Colon (tissue), 2 donors: Measurements from ENCODE around the gene GET4.
"Not testable (repeated sequence)": the region's sequence is repeated elsewhere in the genome, so short reads cannot be mapped to it uniquely, and the experiment has no call there.

Experiments used
- FAIRE-seq: peaks from 2 replicates; lab custom pipeline; 2012; peaks lifted over from hg19 to GRCh38; lab: Jason Lieb, UNC
- donor health status: control.
- donor health status: control.

Gene GET4

GRCh38 chr7:916291-916941 lies 40.1 kb downstream of the GET4 start:
- FAIRE-seq: no peak

- FAIRE-seq: no peak
Measured at GRCh38 chr7:917255-918117, 41.1 kb downstream of the GET4 start.

DNA sequence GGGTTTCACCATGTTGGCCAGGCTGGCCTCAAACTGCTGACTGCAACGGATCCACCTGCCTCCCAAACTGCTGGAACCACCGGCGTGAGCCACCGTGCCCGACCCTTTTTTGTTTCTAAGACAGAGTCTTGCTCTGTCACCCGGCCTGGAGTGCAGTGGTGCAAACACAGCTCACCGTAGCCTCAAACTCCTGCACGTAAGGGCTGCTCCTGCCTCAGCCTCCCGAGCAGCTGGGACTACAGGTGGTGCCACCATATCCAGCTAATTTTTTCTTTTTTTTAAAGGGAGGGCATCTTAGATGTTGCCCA lies 41.7 kb downstream of the GET4 start:
- no peak for FAIRE-seq

DNA sequence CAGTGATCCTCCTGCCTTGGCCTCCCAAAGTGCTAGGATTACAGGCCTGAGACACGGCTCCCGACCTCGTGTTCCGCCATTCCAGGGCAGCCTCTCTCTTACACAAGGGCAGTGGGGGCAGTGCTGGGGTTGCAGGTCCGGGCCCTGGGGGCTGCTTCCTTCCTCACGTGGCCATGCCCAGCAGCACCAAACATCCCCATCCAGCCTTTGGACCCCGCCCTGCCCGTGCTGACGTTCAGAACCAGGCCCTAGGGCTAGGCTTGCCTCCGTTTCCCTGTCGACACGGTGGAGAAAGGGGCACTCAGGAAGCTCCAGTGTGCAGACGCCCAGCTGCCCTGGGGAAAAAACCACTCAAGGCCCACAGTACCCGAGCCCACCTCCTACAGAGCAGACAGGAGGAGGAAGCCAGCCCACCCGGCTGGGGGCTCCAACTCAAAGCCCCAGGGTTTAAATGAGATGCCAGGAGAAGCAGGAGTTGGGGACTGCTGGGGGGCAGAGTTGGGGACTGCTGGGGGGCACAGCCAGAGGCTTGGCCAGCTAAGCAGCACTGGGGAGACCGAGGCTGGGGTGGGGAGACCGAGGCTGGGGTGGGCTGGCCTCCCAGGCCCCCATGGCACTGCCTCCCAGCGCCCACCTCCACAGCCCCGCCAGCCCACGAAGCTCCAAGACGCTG lies 42.2 kb downstream of the GET4 start:
- no peak for FAIRE-seq

- no peak for FAIRE-seq
Measured at GRCh38 chr7:919114-919442, 42.7 kb downstream of the GET4 start.

DNA sequence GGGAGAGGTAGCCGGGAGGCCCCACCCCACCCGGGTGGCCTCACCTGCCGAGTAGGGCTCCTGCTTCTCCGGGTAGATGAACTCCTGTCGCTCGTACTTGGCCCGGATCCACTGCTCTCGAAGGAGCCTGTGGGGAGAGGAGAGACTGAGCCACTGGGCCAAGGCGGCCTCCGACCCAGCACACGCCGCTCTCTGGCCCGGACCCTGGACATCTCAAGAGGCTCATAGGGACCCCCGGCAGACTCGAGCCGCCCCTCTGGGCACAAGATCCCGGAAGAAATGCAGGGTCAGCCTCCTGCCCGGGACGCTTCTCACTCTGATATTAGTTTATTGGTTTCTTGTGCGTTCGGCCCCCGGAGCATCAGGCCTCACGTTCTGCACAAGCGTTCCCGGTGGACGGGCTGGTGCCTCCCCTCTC lies 43.6 kb downstream of the GET4 start:
- no peak for FAIRE-seq

- FAIRE-seq: no peak
Measured at GRCh38 chr7:920351-921070, 44.2 kb downstream of the GET4 start.

GRCh38 chr7:921071-921461 lies 44.7 kb downstream of the GET4 start:
- no peak for FAIRE-seq

DNA sequence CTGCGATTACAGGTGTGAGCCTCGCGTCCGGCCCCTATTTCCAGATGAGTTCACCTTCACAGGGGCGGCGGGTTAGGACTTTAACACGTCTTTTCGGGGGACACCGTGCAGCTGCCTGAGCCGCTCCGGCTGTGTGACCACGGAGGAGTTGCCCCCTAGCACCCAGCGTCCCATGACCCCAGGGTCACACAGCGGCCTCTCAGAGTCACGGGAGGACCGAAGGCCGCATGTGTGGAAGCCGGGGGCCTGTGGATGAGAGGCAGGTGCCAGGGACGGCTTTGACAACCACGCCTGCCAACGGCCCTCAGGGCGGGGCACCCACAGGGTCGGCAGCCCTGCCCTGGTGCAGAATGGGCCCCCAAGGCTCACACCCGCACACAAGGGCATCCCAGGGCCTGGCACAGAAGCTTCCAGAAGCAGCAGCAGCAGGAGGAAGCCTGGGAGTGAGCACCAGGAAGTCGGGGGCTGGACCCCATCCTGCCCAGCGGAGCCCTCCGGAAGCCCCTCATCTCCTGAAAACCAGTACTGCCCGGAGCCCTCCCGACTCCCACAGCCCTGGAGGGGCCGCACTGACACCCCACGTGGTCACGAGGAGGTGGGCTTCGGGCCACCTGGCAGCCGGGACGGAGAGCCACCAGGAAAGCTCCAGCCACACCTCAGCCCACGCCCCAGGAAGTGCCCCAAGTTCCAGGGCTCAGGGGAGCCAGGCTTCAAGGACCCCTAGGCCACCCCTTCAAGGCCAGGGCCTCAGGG lies 45.4 kb downstream of the GET4 start:
- no peak for FAIRE-seq

DNA sequence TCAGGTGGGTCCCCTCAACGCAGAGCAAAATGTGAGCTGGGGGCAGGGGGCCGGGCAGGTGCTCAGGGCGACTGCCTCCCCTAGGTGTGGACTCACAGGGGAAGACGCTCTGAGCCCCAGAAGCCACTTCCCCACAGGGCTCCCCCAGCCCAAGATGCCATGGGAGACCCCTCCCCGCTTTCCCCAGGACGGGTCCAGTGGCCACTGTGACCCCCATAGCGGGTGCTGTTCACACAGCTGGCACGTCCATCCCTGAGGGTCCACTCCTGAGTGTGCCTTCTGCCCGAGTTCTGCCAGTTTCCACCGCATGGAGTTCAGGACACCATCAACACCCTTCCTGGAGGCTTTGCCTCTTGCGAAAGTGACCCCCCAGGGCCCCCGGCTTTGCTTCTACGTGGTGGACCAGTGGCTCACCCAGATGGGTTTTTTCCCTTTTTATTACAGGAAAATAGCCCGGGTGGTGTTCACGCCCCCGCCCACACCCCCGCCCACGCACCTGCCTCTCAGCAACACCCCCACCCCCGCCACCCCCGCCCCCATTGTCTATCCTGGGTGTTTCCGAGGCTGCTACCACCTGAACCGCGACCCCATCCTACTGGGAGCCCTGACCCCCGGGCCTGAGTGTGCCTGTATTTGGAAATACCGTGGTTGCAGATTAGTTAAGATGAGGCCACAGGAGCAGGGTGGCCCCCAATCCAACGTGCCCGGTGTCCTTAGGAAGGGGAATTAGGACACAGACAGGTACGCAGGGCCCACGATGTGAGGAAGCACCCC lies 46.2 kb downstream of the GET4 start:
- no peak for FAIRE-seq

- no peak for FAIRE-seq
Measured at GRCh38 chr7:923108-924041, 47.0 kb downstream of the GET4 start.

GRCh38 chr7:924042-924441 lies 47.7 kb downstream of the GET4 start:
- not testable (repeated sequence) for FAIRE-seq

- FAIRE-seq: no peak
Measured at GRCh38 chr7:924541-925231, 48.3 kb downstream of the GET4 start.

DNA sequence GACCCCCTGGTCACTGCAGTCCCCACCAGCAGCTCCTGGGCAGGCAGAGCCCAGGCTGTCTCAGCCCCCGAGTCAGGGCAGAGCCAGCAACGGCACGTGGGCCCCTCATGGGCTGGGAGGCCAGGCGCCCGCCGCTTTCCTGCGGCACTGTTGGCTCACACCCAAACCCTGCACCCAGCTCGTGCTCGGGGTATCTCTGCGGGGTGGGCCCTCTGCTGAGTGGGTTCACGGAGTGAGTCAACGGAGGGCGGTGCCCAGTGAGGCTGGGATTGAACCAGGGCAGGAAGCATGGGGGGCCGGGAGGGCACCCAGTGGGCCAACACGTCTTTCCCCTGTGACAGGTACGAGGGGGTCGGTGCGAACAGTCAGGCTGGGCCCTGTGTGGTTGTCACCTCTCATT lies 49.2 kb downstream of the GET4 start:
- no peak for FAIRE-seq

- FAIRE-seq: no peak
Measured at GRCh38 chr7:926061-927030, 50.0 kb downstream of the GET4 start.

- FAIRE-seq: no peak
Measured at GRCh38 chr7:927031-927671, 50.8 kb downstream of the GET4 start.

DNA sequence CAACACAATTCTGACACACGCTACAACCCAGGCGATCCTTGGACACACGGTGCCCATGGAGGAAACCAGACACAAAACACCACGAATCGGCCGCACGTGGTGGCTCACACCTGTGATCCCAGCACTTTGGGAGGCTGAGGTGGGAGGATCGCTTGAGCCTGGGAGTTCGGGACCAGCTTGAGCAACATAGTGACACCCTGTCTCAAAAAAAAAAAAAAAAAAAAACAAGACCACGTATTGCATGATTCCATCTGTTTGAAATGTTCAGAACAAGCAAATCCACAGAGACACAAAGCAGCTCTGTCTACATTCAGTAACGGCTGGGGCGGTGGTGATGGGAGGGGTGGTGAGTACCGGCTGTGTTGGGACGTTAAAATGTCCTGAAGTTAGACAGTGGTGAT lies 53.0 kb downstream of the GET4 start:
- FAIRE-seq: no peak
